Measurements from ENCODE around the gene CCR2.

CCR2 gene

DNA sequence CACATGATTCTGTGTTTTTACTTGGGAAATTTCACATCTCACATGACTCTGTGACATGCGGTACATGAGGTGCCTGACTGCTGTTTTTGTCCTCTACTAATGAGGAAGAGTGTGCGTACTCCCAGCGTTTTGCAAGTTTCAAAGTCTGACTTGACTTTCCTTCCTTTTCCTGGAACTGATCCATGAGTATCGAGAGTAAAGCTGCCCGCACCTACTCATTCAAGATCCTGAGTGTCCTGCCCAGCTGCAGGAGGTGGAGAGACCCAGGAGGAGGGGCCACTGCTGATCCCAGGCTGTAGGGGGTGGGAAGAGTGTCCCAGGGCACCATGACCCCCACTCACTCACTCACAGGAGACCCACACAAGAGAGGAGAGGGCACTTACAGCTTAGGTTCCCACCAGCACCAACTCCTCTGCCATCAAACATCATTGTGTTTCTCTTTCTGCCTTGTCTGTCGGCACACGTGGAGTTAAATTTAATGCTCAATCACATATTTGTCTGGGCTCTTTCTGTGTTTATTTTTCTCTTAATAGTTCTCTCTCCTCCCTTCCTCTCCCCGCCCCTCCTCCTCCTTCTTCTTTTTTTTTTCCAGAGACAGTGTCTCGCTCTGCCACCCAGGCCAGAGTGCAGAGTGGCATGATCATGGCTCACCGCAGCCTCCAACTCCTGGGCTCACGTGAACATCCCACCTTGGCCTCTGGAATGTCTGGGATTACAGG lies 51.5 kb downstream of the CCR2 start:
- no peak for DNase-seq

- DNase-seq, result no peak
Measured at GRCh38 chr3:46406443-46406787, 52.5 kb downstream of the CCR2 start.

DNA sequence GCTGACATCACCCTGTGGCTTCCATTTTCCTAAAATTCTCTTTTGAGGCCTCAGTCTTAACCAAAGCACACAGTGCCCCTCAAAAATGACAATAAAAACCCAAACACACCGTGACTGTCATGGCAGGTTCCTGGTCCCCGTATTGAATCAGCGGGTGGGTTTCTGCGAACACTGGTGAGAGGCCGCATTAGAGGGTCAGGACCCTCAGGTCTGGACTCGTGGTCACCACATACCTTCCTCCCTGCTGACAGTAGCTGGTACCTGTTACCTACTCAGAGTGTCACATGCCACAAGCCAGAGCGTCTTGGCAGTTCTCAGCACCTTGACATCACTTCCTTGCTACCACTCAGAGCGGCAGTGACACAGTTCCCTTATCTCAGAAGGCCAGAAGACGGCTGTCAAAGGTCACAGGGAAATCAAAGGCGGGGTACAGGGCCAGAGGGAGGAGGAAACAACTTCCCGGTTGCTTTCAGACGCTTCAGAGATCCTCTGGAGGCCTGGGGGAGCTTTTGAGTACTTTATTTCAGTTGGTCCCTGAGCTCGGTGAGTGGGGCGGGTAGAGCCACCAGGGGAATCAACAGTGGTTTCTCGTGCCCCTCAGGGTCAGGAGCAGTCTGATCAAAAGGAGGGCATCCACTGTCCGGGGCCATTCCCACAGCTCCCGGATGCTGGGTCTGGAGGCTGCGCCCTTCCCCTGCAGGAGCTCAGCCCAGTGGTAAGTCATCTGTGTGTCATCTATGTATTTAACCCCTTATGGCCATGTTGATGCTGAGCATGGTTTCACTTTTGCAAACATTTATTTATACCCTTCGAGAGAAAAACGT lies 53.1 kb downstream of the CCR2 start, which contains the start of the genes CCR5AS and CCRL2:
Gene CCR5AS (minus strand): TSS at position 279 of the 824 bp plus-strand sequence.
Gene CCRL2 (plus strand): TSS at position 472 of the 824 bp plus-strand sequence. CDS start 821 bp downstream, outside the sequence.
- DNase-seq, result peak; percentile 75

DNA sequence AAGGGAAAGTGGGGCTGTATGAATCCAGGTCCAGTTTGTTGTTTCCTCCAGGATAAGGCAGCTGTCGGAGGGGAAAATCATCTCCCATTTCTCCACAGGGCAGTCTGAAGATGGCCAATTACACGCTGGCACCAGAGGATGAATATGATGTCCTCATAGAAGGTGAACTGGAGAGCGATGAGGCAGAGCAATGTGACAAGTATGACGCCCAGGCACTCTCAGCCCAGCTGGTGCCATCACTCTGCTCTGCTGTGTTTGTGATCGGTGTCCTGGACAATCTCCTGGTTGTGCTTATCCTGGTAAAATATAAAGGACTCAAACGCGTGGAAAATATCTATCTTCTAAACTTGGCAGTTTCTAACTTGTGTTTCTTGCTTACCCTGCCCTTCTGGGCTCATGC lies 54.1 kb downstream of the CCR2 start:
- DNase-seq, result no peak

GRCh38 chr3:46408853-46409252 lies 54.9 kb downstream of the CCR2 start:
- no peak for DNase-seq

GRCh38 chr3:46409739-46410489 lies 56.0 kb downstream of the CCR2 start:
- DNase-seq, result no peak

Data from activated CD8-positive, alpha-beta memory T cell treated with anti-CD3 and anti-CD28 coated beads for 24 hours (primary cell).